Measurements from ENCODE around the gene MDM4. TPM values are rescaled to one million over a fixed set of nuclear protein-coding genes. Genes with fewer than 3 reads are reported as not detected.
"Not testable (repeated sequence)": the region's sequence is repeated elsewhere in the genome, so short reads cannot be mapped to it uniquely, and the experiment has no call there.

MDM4 gene, protein sequence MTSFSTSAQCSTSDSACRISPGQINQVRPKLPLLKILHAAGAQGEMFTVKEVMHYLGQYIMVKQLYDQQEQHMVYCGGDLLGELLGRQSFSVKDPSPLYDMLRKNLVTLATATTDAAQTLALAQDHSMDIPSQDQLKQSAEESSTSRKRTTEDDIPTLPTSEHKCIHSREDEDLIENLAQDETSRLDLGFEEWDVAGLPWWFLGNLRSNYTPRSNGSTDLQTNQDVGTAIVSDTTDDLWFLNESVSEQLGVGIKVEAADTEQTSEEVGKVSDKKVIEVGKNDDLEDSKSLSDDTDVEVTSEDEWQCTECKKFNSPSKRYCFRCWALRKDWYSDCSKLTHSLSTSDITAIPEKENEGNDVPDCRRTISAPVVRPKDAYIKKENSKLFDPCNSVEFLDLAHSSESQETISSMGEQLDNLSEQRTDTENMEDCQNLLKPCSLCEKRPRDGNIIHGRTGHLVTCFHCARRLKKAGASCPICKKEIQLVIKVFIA
- total RNA-seq (ENCODE audit: insufficient read depth, low replicate concordance): 58.7 TPM

- peak; percentile 98 for DNase-seq (ENCODE audit: low spot score)
Measured at GRCh38 chr1:204516180-204516879, at the start of gene MDM4. MDM4 (plus strand) TSS chr1:204516406; CDS start chr1:204525519, 9,113 bp downstream.

DNA sequence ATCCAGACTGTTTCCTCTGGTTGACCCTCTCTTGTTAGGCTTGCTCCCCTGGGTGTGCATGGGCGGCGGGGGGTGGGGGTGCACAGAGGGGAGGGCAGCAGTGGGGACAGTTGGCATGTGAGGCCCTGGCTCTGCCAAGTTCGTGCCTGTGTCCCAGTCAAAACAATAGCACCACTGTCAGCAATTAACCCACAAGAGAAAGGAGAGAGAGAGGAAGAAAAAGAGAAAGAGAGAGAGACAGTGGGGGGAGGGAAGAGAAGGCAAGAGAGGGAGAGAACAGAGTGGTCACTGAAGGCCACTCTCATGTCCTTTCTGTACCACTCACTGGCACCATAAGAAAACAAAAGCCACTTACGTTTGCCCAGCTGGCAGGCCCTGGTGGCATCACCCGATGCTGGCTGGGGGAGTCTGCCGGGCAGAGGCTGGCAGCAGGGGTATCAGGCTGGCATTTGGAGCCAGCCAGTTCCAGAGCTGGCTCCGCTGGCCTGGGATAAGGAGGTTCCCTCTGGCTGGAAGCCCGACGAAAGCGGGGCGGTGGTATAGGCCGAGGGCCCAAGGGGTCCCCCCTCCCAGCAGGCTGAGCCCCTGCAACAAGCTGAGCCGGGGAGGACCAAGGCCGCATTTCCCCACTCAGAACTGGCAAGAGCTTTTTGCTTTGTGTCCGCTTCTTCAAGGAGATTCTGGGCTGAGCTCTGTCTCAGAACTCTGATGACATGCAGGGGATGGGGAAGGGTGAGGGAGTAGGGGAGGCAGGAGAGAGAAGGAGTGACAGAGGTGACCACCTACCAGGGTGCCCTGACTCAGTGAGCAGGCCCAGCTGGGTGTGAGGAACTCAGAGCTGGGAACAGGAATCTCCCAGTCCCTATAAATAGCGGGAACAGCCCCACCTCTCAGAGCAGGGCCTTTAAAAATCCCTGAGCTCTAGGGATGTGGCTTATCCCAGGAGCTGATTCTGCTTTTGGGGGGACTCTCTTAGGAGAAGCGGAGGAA lies 49.5 kb upstream of the MDM4 start:
- peak; percentile 45 for DNase-seq (ENCODE audit: low spot score)

GRCh38 chr1:204468206-204468605 lies 48.0 kb upstream of the MDM4 start:
- DNase-seq (ENCODE audit: low spot score): no peak

- no peak for DNase-seq (ENCODE audit: low spot score)
Measured at GRCh38 chr1:204468766-204469302, 47.4 kb upstream of the MDM4 start.

GRCh38 chr1:204469304-204469703 lies 46.9 kb upstream of the MDM4 start:
- no peak for DNase-seq (ENCODE audit: low spot score)

DNA sequence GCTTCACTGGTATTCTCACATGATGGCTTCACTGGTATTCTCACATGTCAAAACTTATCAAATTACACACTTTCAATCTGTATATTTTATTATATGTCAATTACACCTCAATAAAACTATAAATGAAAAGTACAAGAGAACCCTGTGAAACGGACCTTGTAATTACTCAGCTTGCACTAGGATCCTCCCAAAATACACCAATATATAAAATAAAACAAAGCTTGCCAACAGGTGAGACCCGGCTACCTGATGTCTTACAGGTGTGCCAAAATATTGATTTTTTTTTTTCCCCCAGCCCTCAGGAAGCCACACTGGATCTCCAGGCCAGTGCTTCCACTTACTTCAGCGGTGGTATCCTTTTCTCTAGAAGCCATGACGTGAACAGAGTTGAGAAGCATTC lies 44.5 kb upstream of the MDM4 start:
- no peak for DNase-seq (ENCODE audit: low spot score)

GRCh38 chr1:204472660-204473059 lies 43.5 kb upstream of the MDM4 start:
- DNase-seq (ENCODE audit: low spot score): no peak

DNA sequence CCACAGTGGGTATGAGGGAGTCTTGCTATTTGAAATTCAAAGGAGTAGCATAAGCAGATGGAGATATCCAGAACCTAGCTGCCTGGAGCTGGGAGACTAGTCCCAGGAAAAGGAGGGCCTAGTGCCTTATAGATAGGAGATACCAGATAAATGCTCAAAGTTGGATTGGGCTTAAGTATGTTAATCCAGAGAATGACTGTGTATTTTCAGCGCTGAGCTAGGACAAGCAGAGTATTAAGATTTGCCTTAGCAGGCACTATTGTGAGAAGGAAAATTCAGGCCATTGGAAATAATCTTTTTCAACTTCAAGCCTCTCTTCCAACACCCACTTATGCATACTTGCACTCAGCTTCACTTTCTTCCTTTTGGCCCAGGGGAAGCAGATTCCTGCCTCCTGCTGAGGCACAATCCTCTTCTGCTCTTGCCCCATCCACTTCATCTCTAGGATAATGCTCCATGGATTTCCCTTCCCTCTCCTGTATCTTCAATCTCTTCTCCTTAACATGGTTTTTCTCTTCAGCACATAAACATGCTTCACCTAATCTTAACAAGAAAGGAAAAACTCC lies 42.7 kb upstream of the MDM4 start:
- peak; percentile 83 for DNase-seq (ENCODE audit: low spot score)

DNA sequence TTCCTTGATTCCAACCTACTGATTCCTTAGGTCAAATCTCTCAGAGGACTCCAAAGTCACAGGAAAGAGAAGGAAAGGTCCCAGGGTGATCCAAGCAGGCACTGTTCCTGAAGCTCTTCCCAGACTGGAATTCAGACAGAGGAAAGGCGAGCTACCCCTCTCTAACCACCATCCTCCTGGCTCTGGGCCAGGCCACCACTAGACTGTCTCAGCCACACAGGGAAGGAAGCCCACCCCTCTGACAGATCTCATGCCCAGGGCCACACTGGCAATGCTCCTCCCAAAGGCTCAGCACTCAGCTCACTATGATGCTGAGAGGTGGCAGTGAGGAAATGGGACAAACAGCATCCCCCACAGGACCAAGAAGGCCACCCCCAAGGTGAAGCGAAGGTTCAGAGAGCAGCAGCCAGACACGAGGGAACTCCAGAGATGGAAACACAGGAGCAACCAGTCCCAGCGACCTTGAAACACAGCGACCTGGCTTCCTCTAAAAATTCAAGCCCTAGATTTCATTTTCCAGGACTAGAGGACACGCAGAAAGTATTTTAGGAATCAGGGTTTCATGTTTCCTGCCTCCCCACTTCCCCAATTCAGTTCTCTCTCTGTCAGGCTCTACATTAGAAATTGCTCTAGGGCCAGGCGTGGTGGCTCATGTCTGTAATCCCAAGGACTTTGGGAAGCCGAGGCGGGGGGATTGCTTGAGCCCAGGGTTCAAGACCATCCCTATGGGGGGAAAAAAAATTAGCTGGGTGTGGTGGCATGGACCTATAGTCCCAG lies 40.4 kb upstream of the MDM4 start:
- peak; percentile 25 for DNase-seq (ENCODE audit: low spot score)

DNA sequence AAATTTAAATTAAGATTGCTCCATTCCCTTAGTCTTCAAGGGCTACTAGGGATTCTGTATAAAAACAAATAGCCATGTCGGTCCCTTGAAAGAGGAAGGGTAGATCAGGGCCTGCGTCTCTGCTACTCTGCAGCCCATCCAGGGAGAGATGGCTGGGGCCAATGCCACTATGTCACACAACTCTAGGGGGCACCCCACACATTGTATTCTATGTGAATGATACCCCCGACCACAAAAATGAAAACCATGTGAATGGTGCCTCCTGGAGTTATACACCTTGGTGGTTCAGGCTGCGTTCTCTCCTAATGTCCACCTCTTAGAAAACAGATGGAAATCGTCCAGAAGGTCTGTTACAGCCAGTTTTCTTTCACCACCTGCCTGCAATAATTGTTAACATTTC lies 39.6 kb upstream of the MDM4 start:
- DNase-seq (ENCODE audit: low spot score): no peak

DNA sequence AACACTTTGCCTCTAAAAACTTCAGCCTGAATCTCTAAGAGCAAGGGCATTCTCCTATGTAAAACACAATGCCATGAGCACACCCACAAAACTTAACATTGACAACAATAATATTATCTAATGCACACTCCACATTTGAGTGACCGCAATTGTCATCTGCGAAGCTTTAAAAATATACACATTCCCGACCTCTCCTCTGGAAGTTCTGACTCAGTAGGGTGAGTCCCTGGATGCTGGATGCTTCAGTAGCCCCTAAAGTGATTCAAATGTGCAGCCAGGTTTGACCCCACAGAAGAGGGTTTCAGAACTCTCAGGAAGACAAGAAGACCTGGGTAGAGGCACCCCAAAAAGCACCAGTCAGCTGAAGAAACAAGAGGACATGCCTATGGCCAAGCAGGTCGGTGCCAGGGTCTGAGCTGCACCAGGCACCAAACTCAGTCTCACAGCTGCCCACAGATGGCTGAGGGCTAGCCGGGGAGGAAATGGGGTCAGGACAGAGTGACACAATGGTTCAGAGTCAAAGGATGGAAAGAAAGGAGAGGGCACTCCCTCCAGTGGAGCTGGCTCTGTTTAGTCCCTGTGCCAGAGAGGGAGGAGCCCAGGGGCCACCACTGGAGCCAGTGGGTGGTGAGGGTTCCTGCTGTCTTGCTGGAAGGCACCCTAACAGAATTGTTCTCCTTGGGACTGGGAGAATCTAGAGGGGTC lies 39.0 kb upstream of the MDM4 start:
- DNase-seq (ENCODE audit: low spot score): no peak

GRCh38 chr1:204478172-204478899 lies 37.9 kb upstream of the MDM4 start:
- DNase-seq (ENCODE audit: low spot score): no peak

GRCh38 chr1:204478921-204479320 lies 37.3 kb upstream of the MDM4 start:
- no peak for DNase-seq (ENCODE audit: low spot score)

DNA sequence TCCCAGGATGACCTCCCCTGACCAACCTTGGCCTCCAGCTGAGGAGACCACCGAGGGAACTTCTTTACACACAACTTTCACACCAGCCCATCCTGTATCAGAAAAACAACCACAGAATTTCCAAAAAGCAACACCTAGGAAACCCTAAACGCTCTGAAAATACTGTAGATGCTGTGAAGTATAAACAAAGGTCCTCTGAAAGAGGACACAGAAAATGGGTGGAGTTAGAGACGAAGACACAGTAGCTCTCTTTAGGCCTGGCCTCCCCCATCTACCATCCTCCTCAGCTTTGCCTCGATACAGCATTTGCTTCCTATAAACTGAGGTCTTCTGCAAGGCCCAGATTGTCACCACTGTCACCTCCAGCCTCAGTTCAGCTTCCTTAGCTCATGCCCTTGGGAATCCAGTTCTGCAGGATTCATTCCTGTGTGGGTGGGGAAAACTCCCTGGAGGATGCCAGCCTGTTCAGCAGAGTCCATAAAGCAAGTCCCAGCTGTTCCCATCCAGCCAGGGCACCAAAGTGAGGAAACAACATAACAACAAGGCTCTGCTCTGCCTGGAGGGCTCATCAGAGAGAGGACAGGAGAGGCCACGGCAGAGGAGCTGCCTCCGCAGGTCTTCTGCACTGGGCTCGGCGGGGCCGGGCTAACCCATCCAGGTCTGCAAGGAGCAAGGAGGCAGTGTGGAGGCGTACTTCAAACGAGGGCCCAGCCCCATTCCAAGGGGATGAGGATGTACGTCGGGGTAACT lies 36.6 kb upstream of the MDM4 start:
- DNase-seq (ENCODE audit: low spot score): no peak

DNA sequence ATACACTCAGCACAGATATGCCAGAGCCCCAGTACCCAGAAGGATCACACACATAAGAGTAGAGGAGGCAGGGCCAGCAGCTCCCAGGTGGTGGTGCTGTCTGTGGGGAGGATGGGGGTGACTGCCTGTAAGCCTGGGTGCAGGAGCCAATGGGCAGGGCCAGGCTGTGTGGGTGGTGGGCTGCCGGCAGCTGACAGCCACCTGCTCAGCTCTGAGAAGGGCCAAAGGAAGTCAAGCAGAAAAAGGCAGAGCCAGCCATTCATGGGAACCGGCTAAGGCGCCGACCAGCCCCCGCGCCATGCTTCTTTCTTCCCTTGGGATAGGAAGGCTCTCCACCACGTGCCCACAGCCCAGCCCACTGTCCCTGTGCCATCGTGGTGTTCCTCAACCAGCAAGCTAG lies 35.7 kb upstream of the MDM4 start:
- no peak for DNase-seq (ENCODE audit: low spot score)

DNA sequence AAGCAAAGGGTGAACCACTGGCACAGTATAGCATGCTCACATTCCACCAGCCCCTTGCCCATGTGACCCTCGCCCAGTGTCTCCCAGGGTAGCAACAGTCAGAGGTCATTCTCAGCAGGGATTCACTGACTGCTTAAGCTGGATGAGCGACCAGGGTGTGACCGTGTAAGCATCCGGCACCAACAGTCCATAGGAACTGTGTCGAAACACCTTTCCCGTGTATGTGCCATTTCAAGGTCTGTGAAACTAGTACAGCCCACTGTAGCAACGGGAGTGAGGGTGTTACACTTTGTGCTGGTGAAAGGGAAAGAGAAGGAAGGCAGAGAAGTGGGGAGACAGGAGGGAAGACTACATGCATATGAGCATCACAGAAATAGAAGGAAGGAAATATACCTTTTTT lies 32.4 kb upstream of the MDM4 start:
- DNase-seq (ENCODE audit: low spot score): no peak

- not testable (repeated sequence) for DNase-seq (ENCODE audit: low spot score)
Measured at GRCh38 chr1:204486513-204487255, 29.5 kb upstream of the MDM4 start.

All from umbilical cord (tissue), 2 donors.